Progenitor cell of endocrine pancreas (in vitro differentiated cells): ENCODE results near the gene MDM1. TPM values are rescaled to one million over a fixed set of nuclear protein-coding genes. Genes with fewer than 3 reads are reported as not detected.

ENCODE experiments used
- DNase-seq: peaks from one replicate; pipeline ENCODE4 v3.0.0; 2021; ENCODE audit warnings: low spot score; ENCODE audit not compliant: unreplicated experiment
- H3K27ac Mint-ChIP-seq: 2 replicates; pipeline ENCODE4 v1.8.0; 2021; ENCODE audit warnings: mild to moderate bottlenecking, moderate library complexity, mixed read lengths
- H3K27me3 Mint-ChIP-seq: 2 replicates; pipeline ENCODE4 v1.8.0; 2021; ENCODE audit warnings: mixed read lengths
- H3K36me3 Mint-ChIP-seq: 2 replicates; pipeline ENCODE4 v1.8.0; 2022; ENCODE audit warnings: mixed read lengths; ENCODE audit not compliant: insufficient read depth
- H3K4me1 Mint-ChIP-seq: 2 replicates; pipeline ENCODE4 v1.8.0; 2021; ENCODE audit warnings: low read depth, mixed read lengths
- H3K4me3 Mint-ChIP-seq: 2 replicates; pipeline ENCODE4 v1.8.0; 2021; ENCODE audit warnings: low read depth, mild to moderate bottlenecking, moderate library complexity, mixed read lengths
- H3K9me3 Mint-ChIP-seq: 2 replicates; pipeline ENCODE4 v1.8.0; 2021; ENCODE audit warnings: low read depth, mixed read lengths
- total RNA-seq: library from RNA; stranded (reverse); gene quantifications from 2 replicates; pipeline ENCODE4 v1.2.1, GENCODE V29; 2021
- TF ChIP-seq, protein P1 (sequence below): fragments of 200-600 bp; sonication (generic); IDR thresholded peaks from one replicate; pipeline ENCODE4 v1.5.0; 2021; ENCODE audit warnings: antibody characterized with exemption, mild to moderate bottlenecking; ENCODE audit not compliant: unreplicated experiment

MDM1 gene
- total RNA-seq, 1 donor from 2014 or later = 24.6 TPM

DNA sequence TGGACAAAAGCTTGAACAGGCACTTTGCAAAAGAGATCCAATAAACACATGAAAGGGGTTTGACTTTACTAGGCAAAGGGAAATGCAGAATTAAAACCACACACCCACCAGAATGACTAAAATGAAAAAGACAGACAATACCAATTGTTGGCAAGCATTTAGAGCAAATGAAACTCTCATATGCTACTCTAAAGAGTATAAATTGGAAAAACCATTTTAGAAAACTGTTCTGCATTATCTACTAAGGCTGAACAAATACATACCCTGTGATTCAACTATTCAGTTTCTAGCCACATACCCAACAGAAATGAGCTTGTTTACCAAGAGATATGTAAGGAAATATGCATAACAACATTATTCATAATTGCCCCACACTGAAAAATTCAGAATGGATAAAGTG, 70.3 kb downstream of the MDM1 start:
- H3K27ac Mint-ChIP-seq = no peak overlapping the region
- H3K9me3 Mint-ChIP-seq = no peaks in the 10 kb centered on the region
- TF ChIP-seq, protein P1, sequence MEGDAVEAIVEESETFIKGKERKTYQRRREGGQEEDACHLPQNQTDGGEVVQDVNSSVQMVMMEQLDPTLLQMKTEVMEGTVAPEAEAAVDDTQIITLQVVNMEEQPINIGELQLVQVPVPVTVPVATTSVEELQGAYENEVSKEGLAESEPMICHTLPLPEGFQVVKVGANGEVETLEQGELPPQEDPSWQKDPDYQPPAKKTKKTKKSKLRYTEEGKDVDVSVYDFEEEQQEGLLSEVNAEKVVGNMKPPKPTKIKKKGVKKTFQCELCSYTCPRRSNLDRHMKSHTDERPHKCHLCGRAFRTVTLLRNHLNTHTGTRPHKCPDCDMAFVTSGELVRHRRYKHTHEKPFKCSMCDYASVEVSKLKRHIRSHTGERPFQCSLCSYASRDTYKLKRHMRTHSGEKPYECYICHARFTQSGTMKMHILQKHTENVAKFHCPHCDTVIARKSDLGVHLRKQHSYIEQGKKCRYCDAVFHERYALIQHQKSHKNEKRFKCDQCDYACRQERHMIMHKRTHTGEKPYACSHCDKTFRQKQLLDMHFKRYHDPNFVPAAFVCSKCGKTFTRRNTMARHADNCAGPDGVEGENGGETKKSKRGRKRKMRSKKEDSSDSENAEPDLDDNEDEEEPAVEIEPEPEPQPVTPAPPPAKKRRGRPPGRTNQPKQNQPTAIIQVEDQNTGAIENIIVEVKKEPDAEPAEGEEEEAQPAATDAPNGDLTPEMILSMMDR = no peak

DNA sequence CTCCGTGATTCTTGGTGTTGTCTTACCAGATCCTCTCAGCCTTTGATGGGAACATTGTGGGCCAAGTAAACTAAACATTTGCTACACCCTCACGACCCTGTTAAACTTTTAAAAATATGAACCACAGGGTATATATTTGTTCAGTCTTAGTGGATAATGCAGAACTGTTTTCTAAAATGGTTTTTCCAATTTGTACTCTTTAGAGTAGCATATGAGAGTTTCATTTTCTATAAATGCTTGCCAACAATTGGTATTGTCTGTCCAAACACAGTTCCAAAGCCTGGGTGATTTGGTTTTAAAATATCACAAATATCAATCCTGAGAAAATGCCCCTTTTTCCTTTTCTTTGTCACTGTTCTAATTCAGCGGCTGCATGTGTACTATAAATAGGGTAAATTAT, 72.0 kb downstream of the MDM1 start:
- no peaks in the 10 kb centered on the region for H3K36me3 Mint-ChIP-seq
- no peak for DNase-seq
- no peaks in the 10 kb centered on the region for H3K9me3 Mint-ChIP-seq
- H3K4me1 Mint-ChIP-seq = no peaks in the 10 kb centered on the region
- TF ChIP-seq, protein P1 = no peak
- H3K27me3 Mint-ChIP-seq = peaks cover 3% of the 10 kb centered on the region
- no peak overlapping the region for H3K4me3 Mint-ChIP-seq
- no peak overlapping the region for H3K27ac Mint-ChIP-seq

More for the DNA sequence above, 70.3 kb downstream of the MDM1 start:
- H3K4me3 Mint-ChIP-seq = no peak overlapping the region
- peaks cover 3% of the 10 kb centered on the region for H3K27me3 Mint-ChIP-seq
- DNase-seq = no peak
- no peaks in the 10 kb centered on the region for H3K4me1 Mint-ChIP-seq
- H3K36me3 Mint-ChIP-seq = no peaks in the 10 kb centered on the region

DNA sequence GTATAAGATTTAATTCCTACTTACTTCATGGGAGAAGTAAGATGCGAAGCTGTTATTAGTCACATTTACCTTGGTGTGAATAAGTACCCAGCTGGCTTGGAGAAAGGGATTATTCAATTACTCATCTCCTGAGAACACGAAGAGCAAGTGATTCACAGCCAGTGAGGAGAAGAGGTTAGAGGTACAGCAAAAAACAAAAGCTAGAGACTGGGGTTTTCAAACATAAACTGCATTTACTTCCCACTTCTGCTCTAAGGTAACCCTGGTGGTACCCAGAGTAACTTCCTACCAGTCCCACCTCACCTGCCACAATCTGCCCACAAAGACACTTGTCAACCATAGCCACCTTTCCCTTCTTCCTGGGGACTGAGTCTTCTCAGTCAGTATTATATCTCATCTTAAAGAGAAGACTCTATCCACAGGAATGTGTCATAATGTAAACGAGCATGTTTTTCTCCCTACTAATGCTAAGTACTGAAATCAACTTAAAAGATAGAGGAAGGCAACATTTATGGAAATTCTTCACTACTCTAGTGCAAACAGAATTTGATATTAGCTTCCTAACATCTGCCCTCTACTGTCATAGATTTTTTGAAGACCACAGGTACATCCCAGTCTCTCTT, 72.7 kb downstream of the MDM1 start:
- no peak overlapping the region for H3K4me3 Mint-ChIP-seq
- DNase-seq = no peak
- no peaks in the 10 kb centered on the region for H3K4me1 Mint-ChIP-seq
- no peak overlapping the region for H3K27ac Mint-ChIP-seq
- H3K27me3 Mint-ChIP-seq = peaks cover 3% of the 10 kb centered on the region
- no peaks in the 10 kb centered on the region for H3K9me3 Mint-ChIP-seq
- no peaks in the 10 kb centered on the region for H3K36me3 Mint-ChIP-seq
- TF ChIP-seq, protein P1 = no peak

DNA sequence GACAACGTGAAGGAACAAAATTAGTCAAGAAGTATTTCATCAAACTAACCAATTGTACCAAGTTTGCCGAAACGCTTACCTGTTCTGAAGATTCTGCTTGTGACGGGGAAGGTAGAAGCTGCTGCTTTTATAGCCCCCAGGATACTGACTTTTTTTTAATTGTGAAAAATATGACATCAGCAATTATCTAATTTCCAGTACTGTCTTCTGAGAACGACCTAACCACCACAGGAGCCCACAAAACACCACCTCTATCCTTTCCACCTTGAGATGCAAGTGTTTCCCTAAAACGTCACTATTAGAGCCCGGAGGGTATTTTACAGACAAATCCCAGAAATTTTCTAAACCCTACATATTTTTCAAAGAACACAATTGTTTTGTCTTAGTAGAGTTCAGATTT, 78.7 kb downstream of the MDM1 start, which contains the start of gene IL22:
IL22 (minus strand) TSS at position 101 of the 400 bp plus-strand sequence. CDS start 156 bp downstream, outside the sequence.
- DNase-seq = no peak
- no peak within 1 kb of the TSS for H3K27ac Mint-ChIP-seq
- TF ChIP-seq, protein P1 = no peak

DNA sequence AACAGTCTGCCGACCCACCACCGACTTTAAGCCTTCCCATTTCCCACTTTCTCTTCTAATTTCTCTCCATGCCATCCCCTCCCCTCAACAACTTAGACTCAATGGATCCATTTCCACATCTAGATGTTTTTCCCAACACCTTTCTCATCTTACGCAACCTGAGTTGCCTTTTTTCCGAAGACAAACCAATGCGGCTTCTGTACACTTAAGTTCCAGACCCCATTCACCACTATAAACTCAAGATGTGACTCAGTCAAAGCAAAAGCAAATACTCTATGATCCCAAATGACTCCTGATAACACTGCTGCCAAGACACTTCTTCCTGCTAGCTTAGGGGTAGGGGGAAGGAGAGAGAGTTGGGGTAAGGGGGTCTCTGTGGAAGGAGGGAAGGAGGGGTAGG, 80.1 kb downstream of the MDM1 start:
- no peak overlapping the region for H3K4me3 Mint-ChIP-seq
- TF ChIP-seq, protein P1 = no peak
- H3K4me1 Mint-ChIP-seq = no peaks in the 10 kb centered on the region
- no peak overlapping the region for H3K27ac Mint-ChIP-seq
- peaks cover 4% of the 10 kb centered on the region for H3K36me3 Mint-ChIP-seq
- DNase-seq = no peak
- peaks cover 11% of the 10 kb centered on the region for H3K27me3 Mint-ChIP-seq
- peaks cover 5% of the 10 kb centered on the region for H3K9me3 Mint-ChIP-seq

More for the DNA sequence above, 78.7 kb downstream of the MDM1 start, which contains the start of gene IL22:
- Mint-ChIP-seq H3K4me3 (no peak within 1 kb of the TSS), H3K36me3 (no peaks in the 10 kb centered on the region), H3K4me1 (no peaks in the 10 kb centered on the region), H3K9me3 (no peaks in the 10 kb centered on the region), H3K27me3 (peaks cover 11% of the 10 kb centered on the region)
